HG03060 (cell line): ENCODE data around the gene KIRREL3.
A peak's percentile ranks its signal among the peaks of the same experiment; 100 is the strongest.

Experiments
- ATAC-seq: cut with Tn5 transposase; IDR thresholded peaks from one replicate; pipeline ENCODE4 v1.9.1; 2021; ENCODE audit warnings: low read depth, moderate number of reproducible peaks; ENCODE audit not compliant: unreplicated experiment

KIRREL3 gene

GRCh38 chr11:126722006-126722736 lies 278.4 kb downstream of the KIRREL3 start:
- ATAC-seq = no peak

DNA sequence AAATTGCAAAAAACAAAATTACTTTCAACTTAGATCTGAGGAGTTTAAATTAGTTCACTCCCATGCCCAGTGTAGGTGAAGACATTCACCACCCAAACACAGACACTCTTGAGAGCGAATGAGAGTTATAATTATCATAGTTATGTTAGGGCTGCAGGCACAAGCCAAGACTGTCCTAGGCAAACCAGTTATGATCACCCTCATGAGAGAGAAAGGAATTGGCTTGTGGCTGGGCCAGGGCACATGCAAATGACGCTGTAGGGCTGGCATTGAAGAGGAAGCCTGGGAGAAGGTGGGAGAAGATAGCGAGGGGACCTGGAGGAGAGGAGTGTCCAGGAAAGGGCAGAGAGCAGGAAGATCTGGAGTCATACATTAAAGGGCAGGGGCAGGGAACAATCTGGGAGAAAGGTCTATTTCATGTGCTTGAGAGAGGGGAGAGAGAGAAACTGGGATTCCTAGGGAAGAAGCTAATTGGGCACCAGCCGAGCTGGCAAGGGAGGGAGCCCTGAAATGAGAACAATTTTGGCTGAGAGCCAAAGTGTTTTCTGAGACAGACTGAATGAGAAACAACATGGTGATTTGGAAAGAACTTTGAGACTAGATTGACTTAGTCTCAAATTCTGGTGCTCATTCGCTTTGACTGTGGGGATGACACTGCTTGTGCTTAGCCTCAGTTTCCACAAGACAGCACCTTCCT lies 279.9 kb downstream of the KIRREL3 start:
- ATAC-seq = no peak

DNA sequence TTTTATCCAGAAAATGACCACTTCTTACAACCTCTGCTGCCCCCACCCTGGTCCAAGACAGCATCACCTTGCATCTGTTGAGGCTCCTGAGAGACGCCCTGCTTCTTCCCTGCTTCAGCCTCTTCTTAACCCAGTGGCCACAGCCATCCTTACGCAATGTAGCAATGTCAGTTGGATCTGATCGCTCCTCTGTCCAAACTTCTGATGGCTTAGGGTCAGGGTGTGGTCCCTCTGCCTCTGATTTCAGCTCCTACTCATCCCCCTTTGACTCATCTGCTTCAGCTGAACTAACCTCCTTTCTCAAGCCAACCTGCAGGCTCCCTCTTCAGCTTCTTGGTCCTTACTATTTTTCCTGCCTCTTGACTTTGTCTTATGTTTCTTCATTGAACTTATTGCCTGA lies 280.8 kb downstream of the KIRREL3 start:
- ATAC-seq = no peak

DNA sequence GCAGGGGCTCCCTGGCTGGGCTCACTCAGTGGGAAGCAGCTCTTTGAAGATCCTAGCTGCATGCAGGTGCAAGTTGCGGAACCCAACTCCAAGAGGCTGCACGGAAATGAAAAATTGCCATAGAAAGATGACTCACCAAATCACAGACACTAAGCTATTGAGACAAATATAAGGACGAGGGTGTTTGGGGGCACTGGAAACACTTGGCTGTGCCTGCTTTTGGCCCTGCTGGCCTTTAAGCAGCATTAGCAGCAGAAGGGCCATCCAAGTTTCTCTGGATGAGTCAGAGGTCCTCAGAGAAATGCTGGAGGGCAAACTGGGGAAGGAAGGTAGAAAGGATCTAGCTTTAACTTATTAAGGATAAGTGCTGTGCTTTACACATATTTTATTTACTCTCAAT lies 282.3 kb downstream of the KIRREL3 start:
- no peak for ATAC-seq

DNA sequence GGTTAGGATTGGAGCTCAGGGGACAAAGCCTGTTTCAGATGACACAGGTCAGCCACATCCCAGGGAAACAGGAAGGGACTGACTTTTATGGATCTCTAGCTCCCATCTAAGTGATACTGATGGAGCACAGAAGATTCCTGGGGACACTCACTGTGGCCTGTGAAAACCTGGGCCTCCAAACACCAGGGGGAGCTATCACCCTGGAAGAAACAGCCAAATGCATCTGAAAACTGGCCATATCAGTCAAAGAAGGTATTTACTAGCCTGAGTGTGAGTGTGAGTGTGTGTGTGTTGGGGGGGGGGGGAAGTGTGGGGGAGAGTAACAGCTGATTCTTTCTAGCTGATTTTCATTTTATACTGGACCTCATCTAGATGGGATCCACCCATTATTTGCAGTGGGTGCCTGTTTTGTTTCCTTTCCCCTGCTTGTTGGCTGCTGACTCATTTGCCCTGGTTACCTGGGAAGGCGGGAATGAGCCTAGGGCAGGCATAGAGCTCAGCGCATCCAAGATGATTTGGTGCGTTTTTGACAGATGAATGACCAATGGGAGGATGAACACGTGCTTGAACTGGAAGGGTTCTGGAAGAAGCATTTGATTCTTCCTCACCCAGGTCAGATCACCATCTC lies 284.0 kb downstream of the KIRREL3 start:
- ATAC-seq = no peak

GRCh38 chr11:126713806-126714205 lies 286.8 kb downstream of the KIRREL3 start:
- ATAC-seq = no peak

DNA sequence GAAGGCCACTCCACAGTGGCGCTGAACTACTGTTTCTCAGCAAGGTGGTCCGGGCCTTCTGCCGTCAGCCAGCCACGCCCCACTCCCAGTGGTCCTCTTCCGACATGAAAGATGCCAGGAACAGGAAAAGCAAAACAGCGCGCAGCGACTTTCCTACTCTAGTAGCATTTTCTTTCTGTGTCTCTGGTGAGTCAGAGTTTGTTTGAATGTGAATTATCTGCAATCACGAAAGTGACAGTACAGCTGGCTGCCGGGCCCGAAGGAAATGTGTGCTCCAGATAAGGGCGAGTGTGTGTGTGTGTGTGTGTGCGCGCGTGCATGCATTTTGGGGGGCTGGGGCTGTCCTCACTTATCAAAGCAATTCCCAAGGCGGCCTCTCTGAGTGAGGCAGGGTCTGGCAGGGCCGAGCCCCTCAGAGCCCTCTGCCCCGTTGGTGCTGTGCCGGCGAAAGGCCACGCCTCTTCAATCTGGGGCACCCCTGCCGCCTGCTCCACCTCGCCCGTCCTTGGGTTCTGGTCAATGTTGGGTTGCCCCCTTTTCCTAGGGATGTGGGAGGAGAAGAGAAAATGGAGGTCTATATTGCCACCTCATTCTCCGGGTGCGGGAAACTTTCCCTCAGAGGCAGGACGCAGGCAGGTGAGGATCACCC lies 288.5 kb downstream of the KIRREL3 start:
- no peak for ATAC-seq

GRCh38 chr11:126710804-126711399 lies 289.7 kb downstream of the KIRREL3 start:
- no peak for ATAC-seq

DNA sequence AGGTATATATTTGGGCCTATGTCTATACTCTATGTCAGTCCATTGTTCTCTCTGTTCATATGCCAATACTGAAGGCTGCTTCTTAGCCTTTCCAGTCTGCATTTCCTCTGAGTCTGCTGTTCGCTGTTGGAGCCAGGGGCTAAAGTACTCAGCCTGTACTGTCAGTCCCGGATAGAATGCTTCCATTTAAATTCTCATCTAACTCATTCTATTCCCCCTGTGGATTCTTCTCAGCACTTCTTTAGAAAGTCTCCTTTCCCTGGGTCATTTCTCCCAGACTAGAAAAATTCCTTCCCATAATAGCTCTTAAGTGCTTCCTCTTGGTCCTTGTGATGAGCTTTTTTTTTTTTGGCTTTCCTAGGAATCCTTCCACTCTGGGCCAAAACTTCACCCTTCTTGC lies 293.1 kb downstream of the KIRREL3 start:
- no peak for ATAC-seq

GRCh38 chr11:126704096-126704495 lies 296.5 kb downstream of the KIRREL3 start:
- no peak for ATAC-seq

DNA sequence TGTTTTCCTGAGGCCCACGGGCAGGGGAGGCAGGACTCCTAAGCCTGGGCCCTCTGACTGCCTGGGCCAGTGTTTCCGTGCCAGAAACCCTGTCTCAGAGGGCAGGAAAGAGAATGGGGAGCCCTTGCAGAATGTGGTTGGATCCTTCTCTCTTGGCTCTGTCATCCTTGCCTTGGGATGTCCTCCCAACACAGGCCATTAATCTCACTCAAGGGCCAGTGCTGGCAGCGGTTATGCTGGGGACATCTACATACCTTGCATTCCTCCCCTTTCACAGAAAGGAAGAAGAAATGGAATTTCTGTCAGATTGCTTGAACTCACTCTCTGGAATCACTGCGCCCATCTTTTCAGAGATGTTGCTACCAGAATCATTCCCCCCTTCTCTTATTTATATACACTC lies 296.9 kb downstream of the KIRREL3 start:
- ATAC-seq = no peak

DNA sequence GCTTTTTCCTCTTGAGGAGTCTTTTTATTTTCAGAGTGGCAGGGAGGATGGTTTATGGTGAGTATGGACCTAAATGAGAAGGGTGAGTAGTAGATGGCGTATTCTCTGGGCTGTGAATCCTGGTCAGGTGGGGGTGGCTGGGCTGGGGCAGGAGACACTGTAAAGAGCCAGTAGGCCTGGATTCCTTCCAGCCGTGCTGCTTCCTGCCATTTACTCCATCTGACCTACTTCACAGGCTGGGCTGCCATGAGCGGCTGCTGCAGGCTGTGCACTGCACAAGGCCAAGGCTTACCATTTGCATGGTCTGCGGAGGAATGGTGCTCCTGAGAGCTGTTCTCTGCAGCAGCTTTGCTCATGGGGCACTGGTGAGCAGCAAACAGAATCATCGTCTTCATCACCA lies 297.6 kb downstream of the KIRREL3 start:
- ATAC-seq = no peak

- no peak for ATAC-seq
Observed at GRCh38 chr11:126702165-126702720, 298.3 kb downstream of the KIRREL3 start.

GRCh38 chr11:126701520-126701897 lies 299.1 kb downstream of the KIRREL3 start:
- ATAC-seq = no peak

DNA sequence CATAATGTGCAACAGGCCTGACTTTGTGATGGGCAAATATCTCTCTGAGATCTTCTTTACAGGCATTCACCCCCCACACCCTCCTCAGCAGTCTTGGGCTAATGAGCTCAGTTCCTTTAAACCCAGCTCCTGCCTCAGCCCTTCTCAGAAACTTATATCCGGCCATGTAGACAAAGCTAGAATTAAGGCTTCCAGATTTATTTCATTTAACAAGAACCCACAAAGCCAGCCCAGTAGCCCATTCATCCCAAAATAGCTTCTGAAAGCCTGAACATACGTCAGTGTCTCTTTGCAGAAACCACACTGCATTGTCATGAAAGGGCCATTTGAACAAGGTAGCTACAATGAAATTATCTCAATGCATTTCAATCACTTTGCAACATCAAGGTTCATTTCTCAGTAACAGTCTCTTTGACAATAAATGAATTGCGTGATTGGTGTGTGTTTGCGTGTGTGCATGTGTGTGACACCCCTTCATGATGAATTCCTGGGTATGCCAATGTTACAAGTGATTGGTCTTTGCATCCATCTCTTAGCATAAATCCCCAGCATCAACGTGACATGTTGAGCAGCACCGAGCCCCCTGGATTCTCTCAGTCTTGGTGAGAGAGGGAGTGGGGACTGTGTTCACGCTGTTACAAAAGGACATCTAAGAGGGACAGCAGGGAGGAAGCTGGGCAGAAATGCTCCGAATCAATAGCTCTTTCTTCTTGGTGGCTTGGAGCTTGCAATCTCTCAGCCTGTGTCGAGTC lies 299.6 kb downstream of the KIRREL3 start:
- ATAC-seq = peak; percentile 84

- no peak for ATAC-seq
Observed at GRCh38 chr11:126698576-126698975, 302.0 kb downstream of the KIRREL3 start.

GRCh38 chr11:126697936-126698335 lies 302.6 kb downstream of the KIRREL3 start:
- ATAC-seq = no peak

DNA sequence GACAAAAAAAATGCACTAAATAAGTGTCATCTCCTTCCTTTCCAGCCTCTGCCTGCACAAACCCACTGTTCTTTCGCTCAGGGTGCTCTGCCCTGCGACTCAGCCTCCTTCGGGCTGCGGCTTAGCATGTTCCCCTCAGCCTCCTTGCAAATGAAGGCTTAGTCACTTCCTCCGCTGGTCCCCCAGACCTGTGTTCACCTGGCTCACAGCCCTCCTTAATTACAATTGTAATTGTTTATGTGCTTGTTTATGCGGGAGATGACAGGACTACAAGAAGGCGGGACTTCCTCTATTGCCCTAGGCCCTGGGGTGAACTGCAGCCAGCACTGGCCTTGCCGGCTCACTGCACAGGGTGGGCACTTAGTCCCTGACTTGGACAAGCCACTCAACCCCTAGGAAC lies 303.6 kb downstream of the KIRREL3 start:
- ATAC-seq = no peak

GRCh38 chr11:126695293-126695692 lies 305.3 kb downstream of the KIRREL3 start:
- no peak for ATAC-seq

DNA sequence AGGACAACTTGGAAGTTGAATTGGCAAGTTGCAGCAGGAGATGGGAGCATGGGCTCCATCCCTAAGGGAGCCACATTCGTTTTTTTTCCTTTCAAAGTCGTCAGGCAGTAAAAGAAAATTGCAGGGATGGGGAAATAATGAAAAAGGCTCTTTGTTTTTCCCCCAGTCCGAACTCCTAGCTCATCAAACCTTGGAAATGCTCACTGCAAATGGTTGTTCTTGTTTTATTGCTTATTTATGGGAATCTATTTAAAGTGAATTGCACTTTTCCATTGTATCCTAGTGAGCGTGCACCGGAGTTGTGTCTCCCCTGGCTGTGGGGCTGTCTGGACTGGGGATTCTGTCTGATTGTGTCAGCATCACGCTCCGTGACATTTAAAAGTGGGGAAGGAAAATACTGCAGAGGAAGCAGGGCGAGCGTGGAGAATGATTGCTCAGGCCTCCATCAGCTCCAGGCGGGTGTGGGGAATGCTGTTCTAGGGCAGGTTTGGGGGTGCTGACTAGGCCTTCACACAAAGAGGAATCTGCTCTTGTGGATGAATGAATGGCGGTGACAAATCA lies 306.4 kb downstream of the KIRREL3 start:
- no peak for ATAC-seq
